Testis (tissue), 2 donors: Measurements from ENCODE around the gene VENTX.

Source experiments
- CTCF ChIP-seq, 3 experiments: fragments of 450-650 bp in 2 of 3; fragments of 200-600 bp in 1 of 3; sonication (generic) in 1 of 3; IDR thresholded peaks; one replicate each; pipeline ENCODE4 v1.5.1; 2016 to 2019; ENCODE audit warnings: antibody characterized with exemption in 3 of 3, mild to moderate bottlenecking in 2 of 3, moderate library complexity in 1 of 3
- POLR2A ChIP-seq: fragments of 450-650 bp; IDR thresholded peaks from one replicate; pipeline ENCODE4 v1.6.1; 2017; ENCODE audit warnings: antibody characterized with exemption, mild to moderate bottlenecking, moderate library complexity

GRCh38 chr10:133198621-133199487 is 38.8 kb upstream of the VENTX start:
- TF ChIP-seq CTCF (IDR thresholded peaks at IDR 0.05), result no peak
- TF ChIP-seq POLR2A, result no peak
